Left ventricle myocardium inferior (tissue), 1 donor: ENCODE data around the gene IQCN. TPM values are rescaled to one million over a fixed set of nuclear protein-coding genes. Genes with fewer than 3 reads are reported as not detected.
A peak's percentile ranks its signal among the peaks of the same experiment; 100 is the strongest.
"Not testable (repeated sequence)": the region's sequence is repeated elsewhere in the genome, so short reads cannot be mapped to it uniquely, and the experiment has no call there.

Source experiments
- DNase-seq: peaks from one replicate; pipeline ENCODE4 v3.0.0-alpha.2; 2020
- H3K27ac ChIP-seq: fragments of 200-600 bp; replicated peaks from 2 replicates; pipeline ENCODE4 v1.8.0; 2021
- H3K27me3 ChIP-seq: fragments of 200-600 bp; 2 replicates; pipeline ENCODE4 v1.8.0; 2021; ENCODE audit warnings: low read depth
- H3K36me3 ChIP-seq: fragments of 200-600 bp; 2 replicates; pipeline ENCODE4 v1.8.0; 2021
- H3K4me1 ChIP-seq: fragments of 200-600 bp; 2 replicates; pipeline ENCODE4 v1.8.0; 2021
- H3K4me3 ChIP-seq: fragments of 200-600 bp; 2 replicates; pipeline ENCODE4 v1.8.0; 2021; ENCODE audit warnings: mild to moderate bottlenecking, moderate library complexity
- H3K9me3 ChIP-seq: fragments of 200-600 bp; replicated peaks from 2 replicates; pipeline ENCODE4 v1.8.0; 2021
- intact Hi-C: fragments of 100-400 bp; cut with micrococcal nuclease; formaldehyde crosslinking; loops from one replicate; pipeline ENCODE4 v1.11.0; 2022
- microRNA-seq: library from miRNA; unstranded; fragments of <30 nt; microRNA quantifications from one replicate; pipeline ENCODE4 v1.2.0, GENCODE V29; 2020
- total RNA-seq: library from RNA; stranded (reverse); fragmentation: NEBNext Ultra II Directional; extraction: Animal tissue kit (Norgen Biotek cat#: 25700); gene quantifications from one replicate; pipeline ENCODE4 v1.2.1, GENCODE V29; 2021
- TF ChIP-seq, protein P1 (sequence below): fragments of 200-600 bp; IDR thresholded peaks from 2 replicates; pipeline ENCODE4 v1.8.0; 2021; ENCODE audit warnings: antibody characterized with exemption, mild to moderate bottlenecking, borderline replicate concordance
- donor health status: DM: no; HTN: yes; CAD: no; lungs with severe emphysema.

IQCN gene
- total RNA-seq, 1 donor from 2014 or later: 0.49 TPM

- no peak overlapping the region for H3K27ac ChIP-seq
- no peaks in the 10 kb centered on the region for H3K36me3 ChIP-seq
- peaks cover 7% of the 10 kb centered on the region for H3K4me1 ChIP-seq
- DNase-seq: no peak
- TF ChIP-seq, protein P1, sequence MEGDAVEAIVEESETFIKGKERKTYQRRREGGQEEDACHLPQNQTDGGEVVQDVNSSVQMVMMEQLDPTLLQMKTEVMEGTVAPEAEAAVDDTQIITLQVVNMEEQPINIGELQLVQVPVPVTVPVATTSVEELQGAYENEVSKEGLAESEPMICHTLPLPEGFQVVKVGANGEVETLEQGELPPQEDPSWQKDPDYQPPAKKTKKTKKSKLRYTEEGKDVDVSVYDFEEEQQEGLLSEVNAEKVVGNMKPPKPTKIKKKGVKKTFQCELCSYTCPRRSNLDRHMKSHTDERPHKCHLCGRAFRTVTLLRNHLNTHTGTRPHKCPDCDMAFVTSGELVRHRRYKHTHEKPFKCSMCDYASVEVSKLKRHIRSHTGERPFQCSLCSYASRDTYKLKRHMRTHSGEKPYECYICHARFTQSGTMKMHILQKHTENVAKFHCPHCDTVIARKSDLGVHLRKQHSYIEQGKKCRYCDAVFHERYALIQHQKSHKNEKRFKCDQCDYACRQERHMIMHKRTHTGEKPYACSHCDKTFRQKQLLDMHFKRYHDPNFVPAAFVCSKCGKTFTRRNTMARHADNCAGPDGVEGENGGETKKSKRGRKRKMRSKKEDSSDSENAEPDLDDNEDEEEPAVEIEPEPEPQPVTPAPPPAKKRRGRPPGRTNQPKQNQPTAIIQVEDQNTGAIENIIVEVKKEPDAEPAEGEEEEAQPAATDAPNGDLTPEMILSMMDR: no peak
- H3K27me3 ChIP-seq: peaks cover 14% of the 10 kb centered on the region
- intact Hi-C loops: no loop called here
- no peaks in the 10 kb centered on the region for H3K9me3 ChIP-seq
- H3K4me3 ChIP-seq: no peak overlapping the region
Observed at GRCh38 chr19:18211683-18212082, 62.6 kb downstream of the IQCN start.

GRCh38 chr19:18209912-18210311 is 64.3 kb downstream of the IQCN start:
- Histone ChIP-seq H3K4me1 (peaks cover 18% of the 10 kb centered on the region), H3K27me3 (peaks cover 14% of the 10 kb centered on the region)
- not testable (repeated sequence) for H3K27ac ChIP-seq, H3K4me3 ChIP-seq, H3K36me3 ChIP-seq, DNase-seq, H3K9me3 ChIP-seq
- intact Hi-C loops: loop anchor here (5.0 kb wide), 1 partner anchor 42 kb away; no protein-coding TSS in a partner anchor

DNA sequence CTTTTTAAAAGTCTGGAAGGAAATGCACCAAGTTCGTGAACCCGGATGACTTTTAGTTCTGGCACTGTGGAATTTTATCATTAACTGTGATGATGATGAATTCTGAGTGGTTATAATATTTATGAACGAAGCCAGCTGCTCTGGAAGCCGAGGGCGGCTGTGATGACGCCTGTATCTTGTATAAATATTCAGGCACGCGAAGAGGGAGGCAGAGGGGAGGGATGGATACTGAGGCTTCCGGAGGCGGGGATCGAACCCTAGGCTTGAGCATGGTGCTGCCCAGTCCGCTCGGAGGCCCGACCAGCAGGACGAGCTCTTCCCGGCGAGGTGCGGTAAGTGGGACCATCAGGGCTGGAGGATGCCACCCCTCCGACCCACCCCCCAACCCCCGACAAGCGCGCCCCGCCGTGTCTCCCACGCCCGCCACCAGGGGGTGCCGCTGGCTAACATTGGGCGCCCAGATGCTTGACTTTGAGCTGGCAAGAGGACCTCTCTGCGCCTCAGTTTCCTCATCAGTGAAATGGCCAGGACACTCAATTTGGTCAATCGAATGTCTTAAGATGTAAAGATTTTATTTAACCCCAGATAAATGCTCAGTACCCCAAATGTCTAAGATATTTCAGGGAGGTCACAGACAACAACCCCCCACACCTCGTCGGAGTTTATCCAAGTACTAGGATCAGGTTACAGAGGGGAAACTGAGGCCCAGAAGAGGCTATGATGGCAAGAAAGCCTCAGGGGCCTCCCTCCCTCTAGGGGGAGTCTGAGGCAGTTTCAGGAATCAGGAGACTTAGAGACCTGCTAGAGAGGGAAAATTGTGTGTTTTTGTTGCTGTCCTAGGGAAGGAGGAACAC is 65.9 kb downstream of the IQCN start:
- TF ChIP-seq, protein P1: peak; percentile 78
- Histone ChIP-seq H3K9me3 (no peaks in the 10 kb centered on the region), H3K27me3 (peaks cover 14% of the 10 kb centered on the region), H3K4me1 (peaks cover 28% of the 10 kb centered on the region), H3K27ac (peak overlapping the region; percentile 33), H3K4me3 (no peak overlapping the region), H3K36me3 (no peaks in the 10 kb centered on the region)
- intact Hi-C loops: loop anchor here (5.0 kb wide), 1 partner anchor 44 kb away; no protein-coding TSS in a partner anchor
- DNase-seq: peak; percentile 44

Small RNA genes lying within 50 kb of the gene (microRNA-seq; reads per million reads assigned to microRNA genes)
- gene MIR3188: 1.2 reads per million

Other genes with a start within 250 kb of the IQCN start
- gene IL12RB1, start 187.5 kb downstream of the IQCN start, total RNA-seq: 0.44 TPM
- gene MAST3, start 176.7 kb downstream of the IQCN start, total RNA-seq: 4.6 TPM
- gene PIK3R2, start 121.3 kb downstream of the IQCN start, total RNA-seq: 28.0 TPM
- gene IFI30, start 100.6 kb downstream of the IQCN start, total RNA-seq: 23.3 TPM
- gene MPV17L2, start 81.2 kb downstream of the IQCN start, total RNA-seq: 12.5 TPM
- gene RAB3A, start 70.4 kb downstream of the IQCN start, total RNA-seq: 37.4 TPM
- 2.4 TPM for gene PDE4C, start 48.0 kb downstream of the IQCN start, total RNA-seq
- 107 TPM for gene JUND, start 7.2 kb upstream of the IQCN start, total RNA-seq
- 94.8 TPM for gene LSM4, start 48.6 kb upstream of the IQCN start, total RNA-seq
- 38.8 TPM for gene PGPEP1, start 66.1 kb upstream of the IQCN start, total RNA-seq
- 0.33 TPM for gene GDF15, start 111.7 kb upstream of the IQCN start, total RNA-seq
- gene LRRC25, start 123.2 kb upstream of the IQCN start, total RNA-seq: 2.4 TPM
- 30.8 TPM for gene SSBP4, start 144.9 kb upstream of the IQCN start, total RNA-seq
- 24.1 TPM for gene ISYNA1, start 163.7 kb upstream of the IQCN start, total RNA-seq
- 7.9 TPM for gene ELL, start 247.6 kb upstream of the IQCN start, total RNA-seq